Medulla oblongata (tissue), 1 donor: Measurements from ENCODE around the gene R3HCC1L.

Experiments used
- DNase-seq: peaks from one replicate; pipeline ENCODE4 v3.0.0-alpha.2; 2015; ENCODE audit errors: extremely low spot score

Gene R3HCC1L

DNA sequence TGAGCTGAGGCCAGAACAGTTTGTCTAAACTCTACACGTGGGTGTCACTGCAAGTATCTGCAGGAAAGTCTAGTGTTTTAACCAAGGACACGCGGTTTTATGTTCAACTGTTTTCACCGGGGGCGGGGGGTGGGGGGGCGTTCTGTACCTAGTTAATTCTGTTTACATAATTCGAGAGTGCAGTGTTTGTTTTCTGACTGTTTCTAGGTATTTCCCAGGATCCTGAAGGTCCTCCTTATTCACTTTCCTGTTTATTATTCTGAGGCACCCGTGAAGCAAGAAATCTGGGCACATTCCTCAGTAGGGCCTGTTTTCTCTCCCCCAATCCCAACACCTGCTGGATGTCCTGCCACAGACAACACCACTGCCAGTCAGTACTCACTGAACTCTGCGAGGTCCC lies 125.9 kb downstream of the R3HCC1L start:
- no peak for DNase-seq

DNA sequence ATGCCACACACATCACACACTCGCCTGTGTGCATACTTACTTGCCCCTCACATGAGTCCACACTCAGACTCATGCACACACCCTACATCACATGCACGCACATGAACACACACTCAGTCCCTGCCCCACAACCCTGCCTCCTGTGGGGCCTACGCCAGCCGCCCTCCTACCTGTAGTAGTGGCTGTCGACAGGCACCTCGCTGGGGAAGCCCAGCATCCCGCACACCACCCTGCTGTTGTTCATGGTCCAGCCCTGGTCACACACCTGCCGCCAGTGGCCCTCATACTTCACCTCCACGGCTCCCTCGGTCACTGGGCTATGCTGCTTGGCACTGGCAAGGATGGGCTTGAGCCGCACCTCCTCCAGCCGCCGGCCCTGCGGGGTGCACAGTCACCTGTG lies 126.3 kb downstream of the R3HCC1L start:
- no peak for DNase-seq

DNA sequence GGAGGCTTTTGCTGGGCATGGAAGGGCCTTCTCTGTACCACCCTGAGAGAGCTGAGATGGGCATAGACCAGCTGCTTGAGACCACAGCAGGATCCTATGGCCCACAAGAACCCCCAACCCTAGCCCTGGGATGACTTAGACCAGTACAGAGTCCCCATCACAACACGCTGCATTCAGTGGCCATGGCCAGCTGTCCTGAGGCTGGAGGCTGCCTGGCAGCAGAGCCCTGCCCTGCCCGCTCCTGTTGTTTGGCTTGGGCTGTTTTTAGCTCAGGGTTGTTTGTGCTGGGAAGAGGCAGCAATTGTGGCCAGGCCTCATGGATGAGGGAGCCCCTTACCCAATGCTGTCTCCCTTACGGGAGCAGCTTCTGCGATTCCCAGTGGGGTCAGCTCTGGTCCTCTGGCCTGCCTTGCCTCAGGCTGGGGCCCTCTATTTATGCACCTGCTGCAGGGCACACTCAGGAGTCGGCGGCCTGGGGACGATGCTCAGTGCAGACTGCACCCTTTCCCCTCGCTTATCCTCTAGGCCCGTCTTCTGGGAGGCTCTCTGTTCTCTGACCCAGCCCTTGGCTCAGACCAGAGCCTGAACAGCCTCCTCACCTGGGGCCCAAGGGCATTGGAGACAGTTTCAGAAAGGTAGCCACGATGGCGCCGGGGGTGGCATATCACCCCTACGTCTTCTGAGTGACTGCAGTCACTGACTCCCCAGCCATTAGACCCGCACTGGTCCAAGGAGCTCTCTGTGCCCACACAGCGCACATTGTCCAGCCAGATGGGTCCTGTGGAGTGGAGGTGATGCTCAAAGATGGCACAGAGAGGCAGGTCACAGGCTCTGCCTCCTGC lies 127.2 kb downstream of the R3HCC1L start:
- DNase-seq = no peak

DNA sequence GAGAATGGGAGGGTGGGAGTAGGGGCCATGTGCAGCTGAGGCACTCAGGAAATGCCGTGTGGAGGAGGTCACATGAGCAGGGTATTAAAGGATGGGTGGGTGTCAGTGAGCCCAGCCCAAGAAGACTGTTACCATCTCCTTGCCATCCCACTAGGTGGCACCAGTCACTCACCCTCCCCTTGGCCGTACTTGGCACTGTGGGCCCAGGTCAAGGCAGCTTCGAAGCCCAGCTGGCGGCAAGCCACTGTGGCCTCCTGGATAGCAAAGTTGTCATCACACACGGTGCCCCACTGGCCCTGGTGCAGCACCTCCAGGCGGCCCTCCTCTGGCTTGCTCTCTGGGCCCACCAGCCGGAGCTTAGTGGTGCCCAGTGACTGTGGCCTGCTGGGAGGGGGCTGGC lies 128.1 kb downstream of the R3HCC1L start:
- peak; percentile 55 for DNase-seq

DNA sequence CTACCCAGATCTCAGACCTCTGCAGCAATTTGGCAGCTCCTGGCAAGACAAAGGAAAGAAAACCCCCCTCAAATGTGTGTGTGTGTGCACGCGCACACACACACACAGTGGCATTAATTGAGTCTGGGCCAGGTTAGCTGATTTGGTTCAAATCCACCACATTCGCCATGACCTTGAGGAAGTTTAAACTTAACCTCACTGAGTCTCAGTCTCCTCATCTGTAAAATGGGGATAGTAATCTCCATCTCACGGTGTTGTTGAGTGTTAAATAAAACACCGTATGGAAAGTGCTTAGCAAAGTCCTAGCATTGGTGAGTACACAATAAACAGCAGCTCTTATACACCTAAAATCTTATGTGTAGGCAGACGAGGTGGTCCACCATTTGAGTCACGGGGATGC lies 128.6 kb downstream of the R3HCC1L start:
- no peak for DNase-seq

DNA sequence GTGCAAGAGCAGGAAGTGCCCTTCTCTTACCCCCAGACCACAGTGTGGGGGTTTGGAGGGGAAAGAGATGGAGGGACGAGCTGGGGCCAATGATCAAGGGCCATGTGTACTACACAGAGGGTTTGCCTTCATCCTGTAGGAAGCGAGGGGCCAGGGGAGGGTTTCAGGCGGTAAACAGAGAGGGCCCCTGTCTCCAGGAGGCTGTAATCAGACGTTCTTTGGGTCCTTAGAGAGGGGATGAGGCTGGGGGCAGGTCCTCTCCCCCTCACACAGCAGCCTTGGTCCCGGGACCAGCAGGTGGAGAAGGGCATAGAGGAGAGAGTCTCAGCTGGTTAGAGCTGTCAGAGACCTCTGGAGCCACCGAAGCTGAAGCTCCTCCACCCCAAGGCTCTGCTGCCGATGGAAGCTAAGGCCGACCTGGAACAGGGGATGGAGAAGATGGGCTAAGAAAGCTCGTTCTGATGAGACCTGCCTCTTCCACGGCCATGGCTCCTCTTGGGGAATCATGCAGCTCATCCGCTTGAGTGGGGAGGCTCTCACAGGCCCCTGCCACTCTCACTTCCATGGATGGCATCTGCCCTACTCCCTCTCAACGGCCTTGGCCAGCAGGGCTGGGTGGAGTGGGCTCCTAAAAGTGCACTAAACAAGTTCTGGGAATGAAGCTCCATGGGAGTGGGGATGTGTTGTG lies 130.1 kb downstream of the R3HCC1L start:
- DNase-seq = no peak

DNA sequence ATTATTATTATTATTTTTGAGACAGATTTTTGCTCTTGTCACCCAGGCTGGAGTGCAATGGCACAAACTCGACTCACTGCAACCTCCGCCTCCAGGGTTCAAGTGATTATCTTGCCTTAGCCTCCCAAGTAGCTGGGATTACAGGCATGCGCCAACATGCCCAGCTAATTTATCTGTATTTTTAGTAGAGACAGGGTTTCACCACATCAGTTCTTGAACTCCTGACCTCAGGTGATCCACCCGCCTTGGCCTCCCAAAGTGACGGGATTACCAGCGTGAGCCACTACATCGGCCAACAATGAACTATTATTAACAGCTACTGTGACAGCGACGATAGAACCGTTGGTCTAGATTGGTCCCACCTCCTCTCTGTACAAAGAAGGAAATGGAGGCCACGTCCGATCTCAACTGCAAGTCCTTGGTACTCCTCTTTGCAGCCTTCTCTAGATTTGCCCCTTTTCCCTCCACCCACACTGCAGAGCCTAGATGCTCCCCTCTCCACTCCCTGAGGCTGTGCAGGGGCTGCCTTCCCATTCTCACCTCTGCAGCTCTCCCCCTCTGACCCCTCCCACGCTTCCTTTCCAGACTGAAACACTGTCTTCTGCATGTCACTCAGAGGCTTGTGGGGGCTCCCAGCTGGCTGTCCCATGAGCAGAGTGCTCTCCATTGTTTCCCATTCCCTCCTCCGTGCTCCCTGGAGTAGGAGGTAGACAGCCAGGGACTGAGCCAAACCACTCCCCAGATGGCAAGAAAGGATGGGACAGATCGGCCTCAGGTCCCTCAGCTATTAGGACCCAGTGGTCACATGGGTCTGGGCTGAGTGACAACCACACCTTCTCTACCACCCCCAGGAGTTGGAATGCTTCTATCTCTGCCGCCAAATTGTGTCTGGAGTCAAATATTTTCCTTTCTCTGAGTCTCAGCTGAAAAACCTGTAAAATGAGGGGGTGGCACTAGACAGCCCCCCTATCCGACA lies 131.2 kb downstream of the R3HCC1L start:
- no peak for DNase-seq

DNA sequence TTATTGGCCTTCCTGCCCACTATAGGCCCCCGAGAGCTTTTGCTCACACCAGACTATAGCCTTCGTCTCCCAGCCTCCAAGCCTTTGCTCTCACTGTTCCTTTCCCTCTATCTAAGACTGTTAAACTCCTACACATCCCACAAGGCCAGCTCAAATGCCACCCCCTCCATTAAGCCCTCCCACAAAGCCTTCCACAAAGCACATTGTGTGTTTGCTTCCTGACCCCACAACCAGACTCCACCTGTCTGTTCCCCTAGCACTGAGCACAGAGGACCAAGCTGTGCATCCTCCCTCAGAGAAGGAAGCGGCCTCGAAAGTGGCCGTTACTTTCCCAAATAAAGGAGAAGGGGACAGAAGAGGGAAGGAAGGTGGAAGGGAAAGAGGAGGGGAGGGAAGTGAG lies 132.2 kb downstream of the R3HCC1L start:
- no peak for DNase-seq

DNA sequence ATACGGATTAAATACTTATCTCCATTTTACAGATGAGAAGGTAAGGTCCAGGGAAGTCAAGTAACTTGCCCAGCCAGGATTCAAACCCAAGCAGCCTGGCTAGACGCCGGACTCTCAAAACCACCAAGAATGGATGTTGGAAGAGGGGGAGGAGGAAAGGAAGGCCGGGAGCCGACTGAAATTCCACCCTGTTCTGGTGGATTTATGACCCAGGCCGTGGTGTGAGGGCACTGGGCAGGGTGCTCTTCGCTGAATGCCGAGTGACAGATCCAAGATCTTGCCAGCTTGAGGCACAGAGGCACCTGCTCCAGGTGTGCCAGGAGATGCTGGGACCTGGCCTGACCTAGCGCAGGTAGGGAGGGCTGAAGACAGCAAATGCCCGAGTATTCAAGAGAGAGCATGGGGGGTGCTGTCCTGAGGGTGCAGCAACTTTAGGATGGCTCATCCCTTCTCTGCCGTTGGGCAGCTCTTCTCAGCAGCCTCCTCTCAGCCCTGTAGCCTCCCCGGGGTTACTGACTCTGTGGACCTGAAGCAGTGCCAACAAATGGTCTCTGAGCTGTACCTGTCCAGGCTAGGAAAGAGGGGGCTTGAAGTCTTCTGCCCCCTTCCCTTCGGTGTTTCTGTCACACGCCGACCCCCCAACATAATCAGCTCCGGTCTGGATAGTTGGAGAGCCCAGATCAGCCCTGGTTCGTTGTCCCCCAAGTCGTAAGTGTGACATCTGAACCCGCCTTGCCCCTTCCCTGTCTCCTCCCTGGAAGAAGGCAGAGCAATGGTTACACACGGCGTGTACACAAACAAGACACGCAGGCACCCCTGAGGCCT lies 132.8 kb downstream of the R3HCC1L start:
- DNase-seq = no peak

DNA sequence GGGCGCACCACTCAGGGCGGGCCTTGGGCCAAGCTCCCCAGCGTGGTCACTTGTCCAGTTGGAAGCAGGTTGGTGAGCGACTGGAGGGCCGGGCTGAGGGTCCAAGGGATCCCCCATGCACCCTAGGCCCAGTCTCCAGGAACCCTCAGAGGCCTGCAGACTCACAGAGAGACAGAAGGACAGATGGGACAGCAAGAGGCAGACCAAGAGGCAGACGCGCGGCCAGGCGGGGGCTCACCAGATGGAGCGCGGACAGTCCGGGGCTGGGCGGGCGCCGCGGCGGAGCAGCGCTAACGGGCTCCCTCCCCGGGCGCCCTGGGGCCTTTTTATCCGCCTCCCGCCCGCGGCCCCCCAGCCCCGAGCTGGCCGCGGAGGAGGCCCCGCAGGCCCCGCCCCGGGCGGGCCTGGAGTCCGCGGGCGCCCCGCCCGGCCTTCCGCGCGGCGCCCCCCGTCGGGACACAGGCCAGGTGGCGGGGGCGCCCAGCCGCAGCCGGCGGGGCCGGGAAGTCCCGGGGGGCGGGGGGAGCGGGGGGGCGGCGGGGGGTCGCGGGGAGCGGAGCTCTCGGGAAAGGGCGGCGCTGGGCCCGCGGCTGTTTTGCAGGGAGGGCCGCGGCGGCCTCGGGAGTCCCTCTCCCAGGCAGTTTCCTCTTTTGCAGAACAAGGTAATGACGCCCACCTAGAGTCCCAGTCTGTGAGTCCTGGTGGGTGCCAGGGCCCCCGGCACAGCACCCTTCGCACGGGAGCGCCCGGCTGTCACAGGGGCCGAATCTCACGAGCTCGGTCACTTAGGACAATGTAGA lies 133.6 kb downstream of the R3HCC1L start, which contains the start of gene LOXL4:
TSS of gene LOXL4 (minus strand) at position 301 of the 800 bp plus-strand sequence. CDS start 5,175 bp downstream, outside the sequence.
- no peak for DNase-seq

DNA sequence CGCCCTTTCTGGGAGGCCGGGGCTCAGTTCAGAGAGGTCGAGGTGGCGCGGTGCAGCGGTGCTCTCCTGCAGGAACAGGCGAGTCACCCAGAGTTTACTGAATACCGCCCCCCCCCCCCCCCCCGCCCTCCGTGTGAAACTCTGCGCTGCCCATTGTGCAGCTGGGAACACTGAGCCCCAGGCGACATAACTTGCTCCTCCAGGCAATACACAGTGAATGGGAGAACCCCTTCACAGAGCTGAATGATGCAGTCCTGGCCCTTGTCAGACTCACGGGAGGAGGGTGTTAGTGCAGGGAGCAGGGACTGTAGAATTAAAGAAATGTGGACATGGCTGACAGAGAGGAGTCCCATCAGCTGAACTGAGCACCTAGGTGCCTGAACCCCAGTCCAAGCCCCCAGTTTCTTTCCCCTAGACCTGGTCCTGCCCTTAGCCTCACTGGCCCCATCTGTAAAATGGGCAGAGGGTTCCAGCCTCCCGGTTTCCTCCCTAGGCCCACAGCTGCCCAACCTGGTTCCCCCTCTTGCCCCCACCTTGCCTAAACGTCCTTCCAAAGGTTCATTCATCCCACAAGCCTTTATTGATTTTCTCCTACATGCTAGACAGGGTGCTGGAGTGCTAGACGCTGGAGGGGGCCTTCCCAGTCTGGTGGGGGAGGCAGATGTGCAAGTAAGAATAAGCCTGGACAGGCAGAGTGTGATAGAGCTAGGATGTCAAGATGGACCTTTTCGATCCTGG lies 134.4 kb downstream of the R3HCC1L start:
- DNase-seq = no peak

DNA sequence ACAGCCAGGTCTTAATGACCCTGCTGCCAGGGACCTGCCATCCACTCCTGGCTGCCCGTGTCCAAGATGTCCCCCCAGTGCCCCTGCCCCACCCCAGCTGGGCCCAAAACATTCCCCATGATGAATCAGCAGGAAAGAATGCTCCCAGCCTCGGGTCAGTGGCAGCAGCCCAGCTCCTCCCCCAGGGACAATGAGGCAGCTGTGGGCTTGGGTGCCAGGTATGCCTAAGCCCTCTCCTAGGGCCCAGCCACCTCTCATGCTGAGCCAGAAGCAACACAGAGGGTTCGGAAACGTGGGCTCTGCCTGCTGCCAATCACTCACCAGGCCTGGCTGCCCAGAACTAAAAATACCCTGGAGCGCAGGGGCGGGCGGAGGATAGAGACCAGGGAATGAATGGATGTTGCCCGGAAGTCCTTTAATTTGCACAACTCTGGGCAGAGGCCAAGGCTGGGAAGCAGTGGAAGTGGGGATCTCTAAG lies 135.0 kb downstream of the R3HCC1L start:
- DNase-seq = peak; percentile 50

DNA sequence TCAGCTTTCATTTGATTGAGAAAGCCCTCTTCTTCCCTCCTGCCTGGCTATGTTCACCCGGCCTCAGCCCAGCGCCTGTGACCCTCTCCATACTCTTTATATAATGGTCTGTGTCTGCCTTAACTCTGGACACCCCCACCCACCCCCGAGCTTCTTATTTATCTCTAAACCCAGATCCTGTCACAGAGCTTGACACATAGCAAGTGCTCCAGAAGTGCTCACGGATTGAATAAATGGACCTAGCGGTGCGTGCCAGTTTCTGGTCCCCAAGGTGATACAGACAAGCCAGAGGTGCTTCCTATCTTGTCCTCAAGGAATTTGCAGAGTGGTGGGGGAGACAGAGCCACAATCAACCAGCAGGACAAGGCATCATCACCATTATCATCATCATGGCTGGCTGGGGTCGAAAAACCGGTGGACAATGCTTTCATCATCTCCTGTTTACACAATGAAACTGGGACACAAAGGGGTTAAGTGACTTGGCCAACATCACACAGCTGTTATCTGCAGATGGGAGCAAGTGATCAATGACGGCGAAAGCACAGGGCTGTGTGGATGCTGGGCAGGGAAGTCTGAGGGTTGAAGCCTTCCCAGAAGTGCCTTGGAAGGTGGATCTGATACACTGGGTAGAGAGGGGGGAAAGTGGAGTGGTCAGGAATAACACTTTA lies 135.8 kb downstream of the R3HCC1L start:
- no peak for DNase-seq

DNA sequence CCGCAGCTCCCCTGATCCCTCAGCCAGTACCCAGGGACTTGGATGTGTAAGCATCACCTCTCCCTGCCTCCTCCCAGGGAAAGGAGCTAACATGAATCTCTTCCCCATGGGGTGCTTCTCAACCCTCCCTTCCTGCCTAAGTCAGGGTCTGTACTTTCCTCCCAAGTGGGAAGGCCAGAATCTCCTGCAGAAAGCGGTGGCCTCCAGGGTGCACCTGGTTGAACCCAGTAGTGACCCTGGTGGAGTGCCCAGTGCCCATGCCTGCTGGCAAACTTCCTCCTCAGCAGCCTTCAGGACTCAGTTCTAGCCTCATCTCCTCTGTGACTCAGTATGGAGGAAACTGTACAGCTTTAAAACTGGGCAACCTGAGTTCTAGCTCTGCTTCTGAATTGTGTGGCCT lies 136.3 kb downstream of the R3HCC1L start:
- no peak for DNase-seq

DNA sequence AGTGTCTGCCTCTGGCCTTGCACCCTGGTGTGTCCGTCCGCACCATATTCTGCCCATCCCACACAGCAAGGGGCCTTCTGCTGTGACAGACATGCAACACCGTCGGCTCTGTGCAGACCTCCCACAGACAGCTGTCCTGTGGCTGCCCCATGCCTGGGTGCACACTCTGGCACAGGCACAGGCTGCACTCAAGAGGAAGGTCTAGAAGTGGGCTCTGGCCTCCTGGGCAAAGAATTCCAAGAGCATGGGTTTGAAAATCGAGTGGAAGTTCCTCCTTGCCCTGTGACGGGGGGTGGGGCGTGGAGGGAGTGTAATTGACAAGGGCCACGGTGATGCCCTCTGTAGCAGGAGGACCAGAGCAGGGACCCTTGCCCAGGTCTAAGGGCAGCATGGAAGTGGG lies 137.8 kb downstream of the R3HCC1L start:
- no peak for DNase-seq

DNA sequence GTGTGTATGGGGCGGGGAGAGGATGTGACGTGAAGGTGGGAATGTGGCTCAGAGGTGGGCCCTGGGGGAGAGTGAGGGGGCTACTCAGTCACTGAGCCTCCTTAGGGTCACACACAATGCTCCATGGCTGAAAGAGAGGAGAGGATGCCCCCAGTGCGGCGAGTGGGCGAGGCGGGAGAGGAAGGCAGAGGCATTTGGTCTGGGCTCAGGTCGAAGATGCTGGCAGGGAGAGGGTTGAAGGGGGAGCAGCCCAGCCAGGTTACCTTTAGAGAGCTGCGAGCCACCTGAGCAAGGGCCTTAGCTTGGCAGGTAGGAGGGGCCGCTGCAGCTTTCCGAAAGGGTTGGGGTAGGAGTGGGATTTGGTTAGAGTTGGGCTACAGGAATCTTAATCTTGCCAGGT lies 138.2 kb downstream of the R3HCC1L start:
- no peak for DNase-seq

DNA sequence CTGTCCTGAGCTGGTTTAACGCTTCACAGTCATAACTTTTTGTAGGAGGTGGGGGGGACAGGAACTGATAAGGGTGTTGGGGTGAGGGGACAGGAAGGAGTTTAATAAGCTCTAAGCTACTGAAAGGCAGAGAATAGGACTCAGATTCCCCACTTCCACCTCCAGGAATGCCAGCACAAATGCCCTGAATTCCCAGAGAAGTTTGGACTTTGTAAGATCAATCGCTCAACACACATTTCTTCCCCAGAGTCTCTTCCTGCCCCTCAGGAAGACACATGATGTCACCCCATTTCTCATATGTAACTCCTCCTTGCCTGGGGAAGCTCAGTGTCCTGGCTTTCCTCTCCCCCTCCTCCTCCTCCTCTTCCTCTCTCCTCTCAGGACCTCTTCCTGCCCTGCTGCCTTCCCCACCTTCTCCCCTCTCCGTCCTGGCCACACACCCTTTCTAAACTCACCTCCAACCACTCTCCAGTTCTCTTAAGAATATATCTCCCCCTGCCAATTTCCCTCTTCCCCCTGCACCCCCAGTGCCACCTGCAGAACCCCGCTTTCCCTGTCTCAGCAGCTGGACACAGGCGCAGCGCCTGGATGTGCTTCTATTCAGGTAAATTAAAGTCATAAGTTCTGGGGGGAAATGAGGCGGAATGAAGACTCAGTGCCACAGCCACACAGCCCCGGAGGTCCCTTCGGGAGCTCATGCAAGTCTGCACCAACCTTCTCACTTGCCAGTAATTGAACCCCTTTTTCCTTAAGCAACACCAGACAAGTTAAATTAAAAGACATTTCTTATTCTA lies 138.8 kb downstream of the R3HCC1L start:
- DNase-seq = no peak

DNA sequence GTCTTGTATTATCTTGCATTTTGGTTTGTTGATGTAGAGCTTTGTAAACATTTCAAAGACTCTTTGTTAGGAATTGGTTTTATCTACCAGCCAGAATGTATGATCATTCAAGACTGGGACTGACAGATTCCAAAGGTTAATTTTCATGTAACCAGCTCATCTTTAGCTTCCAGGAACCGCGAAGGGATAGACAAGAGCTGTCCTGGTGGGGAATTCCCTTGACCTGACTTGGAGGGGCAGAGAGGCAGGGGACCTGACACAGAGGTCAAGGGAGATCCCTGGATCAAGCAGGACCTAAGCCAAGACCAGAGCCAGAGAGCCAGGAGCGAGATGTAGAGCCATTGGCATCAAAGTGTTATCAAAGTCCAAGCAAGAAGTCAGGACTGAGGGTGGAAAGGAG lies 140.1 kb downstream of the R3HCC1L start:
- no peak for DNase-seq
